ENCODE measurements around the gene MBD4. TPM values are rescaled to one million over a fixed set of nuclear protein-coding genes. Genes with fewer than 3 reads are reported as not detected.

The MBD4 gene
- total and polyA plus RNA-seq, 2 donors (not counting 1 experiment from before 2014, with no cell fraction given), result 95.7 to 140 TPM

DNA sequence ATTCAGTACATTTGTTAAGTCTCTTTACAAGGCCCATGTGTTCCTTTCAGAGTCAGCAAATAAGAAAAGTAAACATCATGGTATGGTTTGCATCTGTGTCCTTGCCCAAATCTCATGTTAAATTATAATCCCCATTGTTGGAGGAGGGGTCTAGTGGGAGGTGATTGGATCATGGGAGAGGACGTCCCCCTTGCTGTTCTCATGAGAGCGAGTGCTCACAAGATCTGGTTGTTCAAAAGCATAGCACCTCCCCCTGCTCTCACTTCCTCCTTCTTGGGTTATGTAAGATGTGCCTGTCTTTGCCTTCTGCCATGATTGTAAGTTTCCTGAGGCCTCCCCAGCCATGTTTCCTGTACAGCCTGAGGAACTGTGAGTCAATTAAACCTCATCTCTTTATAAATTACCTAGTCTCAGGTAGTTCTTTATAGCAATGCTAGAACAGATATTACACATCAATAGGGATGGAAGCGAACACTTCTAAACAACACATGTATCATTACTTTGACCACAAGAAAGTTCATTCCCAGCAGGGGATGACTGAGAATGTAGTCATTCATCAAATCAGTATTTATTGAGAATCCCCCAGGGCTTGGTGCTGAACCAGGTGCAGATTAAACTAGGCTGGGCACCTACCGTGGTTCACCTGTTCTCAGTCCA is 15.4 kb downstream of the MBD4 start:
- Histone ChIP-seq H3K79me2 (ENCODE audit: control insufficient read depth, insufficient read depth, low read length) (peaks cover 16% of the 10 kb centered on the region), H3K9ac (ENCODE audit: low read length) (no peak overlapping the region), H4K20me1 (ENCODE audit: control insufficient read depth, insufficient read depth, low read length, poor library complexity, severe bottlenecking) (no peaks in the 10 kb centered on the region), H3K27ac (ENCODE audit: low read length in 2 of 2) (peak overlapping the region; percentile 33 to 61), H3K4me3 (ENCODE audit: control extremely low read depth in 1 of 5, extremely low read depth in 1 of 5, insufficient read depth in 1 of 5, low read depth in 2 of 5, low read length in 4 of 5) (peak overlapping the region in 1 of 5 experiments; percentile 30), H3K36me3 (replicated peaks in 1 of 2; ENCODE audit: control extremely low read depth in 1 of 2, control insufficient read depth in 1 of 2, extremely low read depth in 1 of 2, insufficient read depth in 2 of 2, low read length in 1 of 2) (peaks cover 0 to 2% of the 10 kb centered on the region in 2 experiments), H3K4me2 (replicated peaks; ENCODE audit: low read depth, low read length, poor library complexity, severe bottlenecking) (peak overlapping the region; percentile 9), H3K4me1 (ENCODE audit: control insufficient read depth in 2 of 2, insufficient read depth in 2 of 2, low read length in 2 of 2) (peaks cover 31 to 40% of the 10 kb centered on the region in 2 donors), H2AFZ (ENCODE audit: insufficient read depth, low read depth, low read length, poor library complexity, severe bottlenecking) (peak overlapping the region; percentile 33), H3K9me3 (ENCODE audit: control extremely low read depth in 1 of 3, control insufficient read depth in 2 of 3, insufficient read depth in 1 of 3, low read length in 2 of 3) (peaks cover 0 to 21% (median 14%) of the 10 kb centered on the region in 3 donors), H3K27me3 (replicated peaks in 1 of 4; ENCODE audit: control extremely low read depth in 1 of 4, control insufficient read depth in 3 of 4, insufficient read depth in 4 of 4, low read length in 3 of 4) (no peaks in the 10 kb centered on the region)
- intact Hi-C loops (cut with micrococcal nuclease), result loop anchor here (1.0 to 2.0 kb wide), 2 partner anchors 14 to 25 kb away; partner anchors contain the start of gene MBD4
- peak overlapping the region; percentile 87 for H3K27ac Mint-ChIP-seq
- ATAC-seq (ENCODE audit: low read depth) (peak; percentile 52), DNase-seq (peak; percentile 73)
- H3K27me3 Mint-ChIP-seq, result no peaks in the 10 kb centered on the region
- WGBS (ENCODE audit: insufficient coverage), result 77% methylated on average over 1 of the region's 4 CpGs
- peaks cover 48% of the 10 kb centered on the region for H3K4me1 Mint-ChIP-seq
- CTCF ChIA-PET, result interaction anchor here (1.2 kb wide), 1 partner anchor 15 kb away, joined by 3 read pairs; no protein-coding TSS in a partner anchor
- POLR2A ChIA-PET, result no interaction called here
- H3K4me3 Mint-ChIP-seq, result peak overlapping the region; percentile 54
- peaks cover 11% of the 10 kb centered on the region for H3K9me3 Mint-ChIP-seq (ENCODE audit: insufficient read depth)
- TF ChIP-seq EZH2 (IDR thresholded peaks at IDR 0.05; ENCODE audit: borderline replicate concordance, insufficient read depth, low read depth, low read length, poor library complexity, severe bottlenecking), result no peak
- TF ChIP-seq, protein P1, sequence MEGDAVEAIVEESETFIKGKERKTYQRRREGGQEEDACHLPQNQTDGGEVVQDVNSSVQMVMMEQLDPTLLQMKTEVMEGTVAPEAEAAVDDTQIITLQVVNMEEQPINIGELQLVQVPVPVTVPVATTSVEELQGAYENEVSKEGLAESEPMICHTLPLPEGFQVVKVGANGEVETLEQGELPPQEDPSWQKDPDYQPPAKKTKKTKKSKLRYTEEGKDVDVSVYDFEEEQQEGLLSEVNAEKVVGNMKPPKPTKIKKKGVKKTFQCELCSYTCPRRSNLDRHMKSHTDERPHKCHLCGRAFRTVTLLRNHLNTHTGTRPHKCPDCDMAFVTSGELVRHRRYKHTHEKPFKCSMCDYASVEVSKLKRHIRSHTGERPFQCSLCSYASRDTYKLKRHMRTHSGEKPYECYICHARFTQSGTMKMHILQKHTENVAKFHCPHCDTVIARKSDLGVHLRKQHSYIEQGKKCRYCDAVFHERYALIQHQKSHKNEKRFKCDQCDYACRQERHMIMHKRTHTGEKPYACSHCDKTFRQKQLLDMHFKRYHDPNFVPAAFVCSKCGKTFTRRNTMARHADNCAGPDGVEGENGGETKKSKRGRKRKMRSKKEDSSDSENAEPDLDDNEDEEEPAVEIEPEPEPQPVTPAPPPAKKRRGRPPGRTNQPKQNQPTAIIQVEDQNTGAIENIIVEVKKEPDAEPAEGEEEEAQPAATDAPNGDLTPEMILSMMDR (IDR thresholded peaks at IDR 0.05), result no peak

- POLR2A ChIA-PET, result no interaction called here
- H2AFZ ChIP-seq (ENCODE audit: insufficient read depth, low read depth, low read length, poor library complexity, severe bottlenecking), result no peak overlapping the region
Measured at GRCh38 chr3:129422897-129423296, 16.9 kb downstream of the MBD4 start.

More at GRCh38 chr3:129422897-129423296, 16.9 kb downstream of the MBD4 start:
- intact Hi-C loops (cut with micrococcal nuclease), result no loop called here
- H3K9me3 ChIP-seq (ENCODE audit: control extremely low read depth in 1 of 3, control insufficient read depth in 2 of 3, insufficient read depth in 1 of 3, low read length in 2 of 3), result peaks cover 0 to 21% (median 14%) of the 10 kb centered on the region in 3 donors
- no peak for ATAC-seq (ENCODE audit: low read depth)
- CTCF ChIA-PET, result interaction anchor here (1.2 to 1.7 kb wide), 2 partner anchors 16 to 40 kb away, joined by 3 to 4 read pairs; no protein-coding TSS in a partner anchor
- no peaks in the 10 kb centered on the region for H3K36me3 ChIP-seq (replicated peaks in 1 of 2; ENCODE audit: control extremely low read depth in 1 of 2, control insufficient read depth in 1 of 2, extremely low read depth in 1 of 2, insufficient read depth in 2 of 2, low read length in 1 of 2)
- peaks cover 11% of the 10 kb centered on the region for H3K79me2 ChIP-seq (ENCODE audit: control insufficient read depth, insufficient read depth, low read length)
- H4K20me1 ChIP-seq (ENCODE audit: control insufficient read depth, insufficient read depth, low read length, poor library complexity, severe bottlenecking), result no peaks in the 10 kb centered on the region
- H3K4me1 ChIP-seq (ENCODE audit: control insufficient read depth in 2 of 2, insufficient read depth in 2 of 2, low read length in 2 of 2), result peaks cover 19 to 26% of the 10 kb centered on the region in 2 donors
- H3K27me3 Mint-ChIP-seq, result no peaks in the 10 kb centered on the region
- no peak for DNase-seq
- H3K9me3 Mint-ChIP-seq (ENCODE audit: insufficient read depth), result peaks cover 11% of the 10 kb centered on the region
- no CpG with 5 or more reads among the region's 1 CpG for WGBS (ENCODE audit: insufficient coverage)
- no peak overlapping the region for H3K4me2 ChIP-seq (replicated peaks; ENCODE audit: low read depth, low read length, poor library complexity, severe bottlenecking)
- no peaks in the 10 kb centered on the region for H3K27me3 ChIP-seq (replicated peaks in 1 of 4; ENCODE audit: control extremely low read depth in 1 of 4, control insufficient read depth in 3 of 4, insufficient read depth in 4 of 4, low read length in 3 of 4)
- TF ChIP-seq, protein P1 (IDR thresholded peaks at IDR 0.05), result no peak
- no peak for TF ChIP-seq EZH2 (IDR thresholded peaks at IDR 0.05; ENCODE audit: borderline replicate concordance, insufficient read depth, low read depth, low read length, poor library complexity, severe bottlenecking)
- no peak overlapping the region for H3K27ac ChIP-seq (ENCODE audit: low read length in 2 of 2)
- peaks cover 34% of the 10 kb centered on the region for H3K4me1 Mint-ChIP-seq
- H3K4me3 ChIP-seq (ENCODE audit: control extremely low read depth in 1 of 5, extremely low read depth in 1 of 5, insufficient read depth in 1 of 5, low read depth in 2 of 5, low read length in 4 of 5), result no peak overlapping the region
- H3K9ac ChIP-seq (ENCODE audit: low read length), result no peak overlapping the region
- H3K27ac Mint-ChIP-seq, result no peak overlapping the region
- no peak overlapping the region for H3K4me3 Mint-ChIP-seq
